Measurements from ENCODE around the gene CHD1L. TPM values are rescaled to one million over a fixed set of nuclear protein-coding genes. Genes with fewer than 3 reads are reported as not detected.
"Not testable (repeated sequence)": the region's sequence is repeated elsewhere in the genome, so short reads cannot be mapped to it uniquely, and the experiment has no call there.

Gene CHD1L
- total RNA-seq = 33.8 and 38.3 TPM in 2 replicates
- 11.0 and 12.3 TPM in 2 replicates for polyA plus RNA-seq
- 15.6 and 16.9 TPM in 2 replicates for polyA plus RNA-seq (2011; cell fraction: cytosol; rRNA removed)
- 38.9 and 56.2 TPM in 2 replicates for polyA plus RNA-seq (2011; cell fraction: nucleus; rRNA removed)
- 19.3 and 28.1 TPM in 2 replicates for polyA plus RNA-seq (2012)
- polyA minus RNA-seq = 14.0 and 15.8 TPM in 2 replicates
- polyA minus RNA-seq (2011; cell fraction: cytosol; rRNA and poly(A)+ RNA removed) = 16.8 TPM
- polyA minus RNA-seq (2011; cell fraction: nucleus; rRNA and poly(A)+ RNA removed) = 14.5 and 21.7 TPM in 2 replicates
- Bru-seq, nascent RNA = percentile 79 among the genes with signal in this experiment
- BruChase-seq, experiment 1, labeled RNA remaining after a 6-hour chase = percentile 72 among the genes with signal in this experiment
- BruChase-seq, experiment 2, labeled RNA remaining after a 2-hour chase = percentile 82 among the genes with signal in this experiment
- long read RNA-seq, transcript CHD1L-202 (23 exons, 2,967 nt) = major isoform, 86 of 140 reads
- long read RNA-seq, transcript CHD1L-203 (17 exons, 2,358 nt) = minor isoform, 5 of 140 reads
- long read RNA-seq, partial matches to known transcripts = 14 of 140 reads
- long read RNA-seq, other reads (novel, unspliced or antisense) = 32 of 140 reads

DNA sequence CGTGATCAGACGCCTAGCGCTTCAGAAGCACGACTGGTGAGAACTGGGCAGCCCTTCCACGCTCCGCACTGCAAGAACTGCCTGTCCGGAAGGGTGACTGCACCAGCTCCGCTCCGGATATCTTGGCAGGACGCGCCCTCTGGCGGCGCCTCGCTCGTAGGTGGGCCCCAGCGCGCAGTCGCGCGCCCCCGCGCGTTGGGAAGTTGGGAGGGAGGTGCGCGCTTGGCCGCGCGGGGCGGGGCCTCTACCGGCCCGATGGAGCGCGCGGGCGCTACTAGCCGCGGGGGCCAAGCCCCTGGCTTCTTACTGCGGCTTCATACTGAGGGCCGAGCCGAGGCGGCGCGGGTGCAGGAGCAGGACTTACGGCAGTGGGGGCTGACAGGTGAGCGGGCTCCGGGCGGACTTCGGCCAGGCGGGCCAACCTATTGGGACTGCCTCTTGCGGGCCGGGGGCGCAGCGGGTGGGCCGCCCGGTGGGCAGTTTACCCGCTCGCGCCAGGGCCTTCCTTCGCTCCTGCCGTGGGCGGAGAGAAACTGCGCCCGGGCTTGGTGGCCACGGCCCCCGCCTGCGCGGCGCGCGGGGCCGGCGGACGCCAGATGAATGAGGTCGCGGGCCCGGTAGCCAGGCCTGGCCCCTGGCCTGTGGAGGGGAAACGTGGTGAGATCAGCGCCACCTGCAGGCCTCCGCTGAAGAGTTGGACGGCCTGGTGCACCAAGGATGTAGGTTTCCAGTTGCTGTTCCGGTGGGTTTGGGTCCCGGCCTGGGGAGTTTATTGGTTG lies at the start of gene CHD1L:
TSS of gene CHD1L (plus strand) at position 236 of the 779 bp plus-strand sequence. CDS start at position 256, 20 bp downstream.
- H3K9me3 ChIP-seq (replicated peaks; ENCODE audit: control insufficient read depth, insufficient read depth, low read length) = no peaks in the 10 kb centered on the region
- no peaks in the 10 kb centered on the region for H3K9me1 ChIP-seq (replicated peaks; ENCODE audit: control insufficient read depth, extremely low read depth, insufficient read depth, low read length)
- peak within 1 kb of the TSS; percentile 50 to 97 (median 90) for H3K4me3 ChIP-seq (replicated peaks in 1 of 3; ENCODE audit: insufficient read depth in 1 of 3, low read depth in 1 of 3, low read length in 3 of 3)
- TF ChIP-seq, protein P1, sequence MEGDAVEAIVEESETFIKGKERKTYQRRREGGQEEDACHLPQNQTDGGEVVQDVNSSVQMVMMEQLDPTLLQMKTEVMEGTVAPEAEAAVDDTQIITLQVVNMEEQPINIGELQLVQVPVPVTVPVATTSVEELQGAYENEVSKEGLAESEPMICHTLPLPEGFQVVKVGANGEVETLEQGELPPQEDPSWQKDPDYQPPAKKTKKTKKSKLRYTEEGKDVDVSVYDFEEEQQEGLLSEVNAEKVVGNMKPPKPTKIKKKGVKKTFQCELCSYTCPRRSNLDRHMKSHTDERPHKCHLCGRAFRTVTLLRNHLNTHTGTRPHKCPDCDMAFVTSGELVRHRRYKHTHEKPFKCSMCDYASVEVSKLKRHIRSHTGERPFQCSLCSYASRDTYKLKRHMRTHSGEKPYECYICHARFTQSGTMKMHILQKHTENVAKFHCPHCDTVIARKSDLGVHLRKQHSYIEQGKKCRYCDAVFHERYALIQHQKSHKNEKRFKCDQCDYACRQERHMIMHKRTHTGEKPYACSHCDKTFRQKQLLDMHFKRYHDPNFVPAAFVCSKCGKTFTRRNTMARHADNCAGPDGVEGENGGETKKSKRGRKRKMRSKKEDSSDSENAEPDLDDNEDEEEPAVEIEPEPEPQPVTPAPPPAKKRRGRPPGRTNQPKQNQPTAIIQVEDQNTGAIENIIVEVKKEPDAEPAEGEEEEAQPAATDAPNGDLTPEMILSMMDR (IDR thresholded peaks at IDR 0.05; ENCODE audit: extremely low read depth in 1 of 2, insufficient read depth in 1 of 2, low read depth in 1 of 2, low read length in 2 of 2) = peak; percentile 96
- TF ChIP-seq POLR2AphosphoS5 (IDR thresholded peaks at IDR 0.05; ENCODE audit: insufficient read depth, low read depth, low read length) (peak; percentile 71), POLR2A (IDR thresholded peaks at IDR 0.05; ENCODE audit: low read depth, low read length) (peak; percentile 66), JUN (IDR thresholded peaks at IDR 0.05; ENCODE audit: borderline replicate concordance, insufficient read depth, insufficient read length, low read depth) (no peak), FOS (IDR thresholded peaks at IDR 0.05; ENCODE audit: borderline replicate concordance, insufficient read depth, low read length) (peak; percentile 30), EZH2 (IDR thresholded peaks at IDR 0.05; ENCODE audit: borderline replicate concordance, low read depth, low read length, severe bottlenecking) (no peak), MYC (IDR thresholded peaks at IDR 0.05; ENCODE audit: low read depth, low read length) (peak; percentile 84), GATA2 (IDR thresholded peaks at IDR 0.05; ENCODE audit: insufficient read depth, insufficient read length, low read depth, low read length) (peak; percentile 6)
- TF ChIP-seq, protein P2, sequence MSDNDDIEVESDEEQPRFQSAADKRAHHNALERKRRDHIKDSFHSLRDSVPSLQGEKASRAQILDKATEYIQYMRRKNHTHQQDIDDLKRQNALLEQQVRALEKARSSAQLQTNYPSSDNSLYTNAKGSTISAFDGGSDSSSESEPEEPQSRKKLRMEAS (IDR thresholded peaks at IDR 0.05; ENCODE audit: insufficient read depth, insufficient read length) = peak; percentile 34
- no peaks in the 10 kb centered on the region for H4K20me1 ChIP-seq (replicated peaks; ENCODE audit: control insufficient read depth, extremely low read depth, insufficient read depth, low read length)
- H2AFZ ChIP-seq (ENCODE audit: low read depth, low read length) = peak within 1 kb of the TSS; percentile 87
- FAIRE-seq (peak; percentile 90), DNase-seq (ENCODE audit: low read depth, low spot score) (peak; percentile 95)
- peaks cover 7% of the 10 kb centered on the region for H3K4me1 ChIP-seq (ENCODE audit: control insufficient read depth, extremely low read depth, insufficient read depth, low read length)
- dilution Hi-C loops (cut with MboI; ENCODE audit: extremely low pct_ligation_motif_present, low sequenced_read_pairs) = no loop called here
- H3K79me2 ChIP-seq (ENCODE audit: control insufficient read depth, insufficient read depth, low read length) = peaks cover 45% of the 10 kb centered on the region
- peaks cover 0 to 2% of the 10 kb centered on the region in 2 experiments for H3K27me3 ChIP-seq (ENCODE audit: control insufficient read depth in 2 of 2, insufficient read depth in 2 of 2, low read length in 2 of 2)
- H3K27ac ChIP-seq (ENCODE audit: insufficient read depth, low read depth, low read length) = peak within 1 kb of the TSS; percentile 50
- peak within 1 kb of the TSS; percentile 83 for H3K4me2 ChIP-seq (ENCODE audit: insufficient read depth, low read length)
- BruUV-seq (replicated peaks) = no TSS peak
- no peaks in the 10 kb centered on the region for H3K36me3 ChIP-seq (ENCODE audit: control insufficient read depth in 2 of 2, extremely low read depth in 1 of 2, insufficient read depth in 2 of 2, low read length in 2 of 2)
- ChIA-PET CTCF (interaction anchor here (0.6 to 3.4 kb wide), 30 partner anchors 8 to 299 kb away, joined by 3 to 63 read pairs (median 4); partner anchors contain the start of genes BCL9, FMO5 and PRKAB2), POLR2A (interaction anchor here (1.0 kb wide), 1 partner anchor 70 kb away, joined by 4 read pairs; no protein-coding TSS in a partner anchor)
- intact Hi-C loops (cut with micrococcal nuclease) = loop anchor here (1.0 to 2.0 kb wide), 5 partner anchors 17 to 158 kb away; partner anchors contain the start of genes FMO5 and PRKAB2
- peak within 1 kb of the TSS; percentile 72 for H3K9ac ChIP-seq (replicated peaks; ENCODE audit: extremely low read depth, insufficient read depth, low read length)

DNA sequence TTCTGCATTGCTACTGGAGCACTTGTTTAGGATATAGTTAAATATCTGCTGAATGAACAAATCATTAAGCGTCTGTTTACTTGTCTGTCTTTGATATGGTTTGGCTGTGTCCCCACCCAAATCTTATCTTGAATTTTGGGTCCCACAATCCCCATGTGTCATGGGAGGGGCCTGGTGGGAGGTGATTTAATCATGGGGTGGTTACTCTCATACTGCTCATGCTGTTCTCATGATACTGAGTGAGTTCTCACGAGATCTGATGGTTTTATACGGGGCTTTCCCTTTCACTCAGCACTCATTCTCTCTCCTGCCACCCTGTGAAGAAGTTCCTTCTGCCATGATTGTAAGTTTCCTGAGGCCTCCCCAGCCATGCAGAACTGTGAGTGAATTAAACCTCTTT lies 45.2 kb upstream of the CHD1L start:
- H3K27ac ChIP-seq (ENCODE audit: insufficient read depth, low read depth, low read length); H3K36me3 ChIP-seq (ENCODE audit: control insufficient read depth in 2 of 2, extremely low read depth in 1 of 2, insufficient read depth in 2 of 2, low read length in 2 of 2); H3K4me2 ChIP-seq (ENCODE audit: insufficient read depth, low read length); FAIRE-seq; H4K20me1 ChIP-seq (replicated peaks; ENCODE audit: control insufficient read depth, extremely low read depth, insufficient read depth, low read length); H2AFZ ChIP-seq (ENCODE audit: low read depth, low read length); H3K4me1 ChIP-seq (ENCODE audit: control insufficient read depth, extremely low read depth, insufficient read depth, low read length); H3K9me1 ChIP-seq (replicated peaks; ENCODE audit: control insufficient read depth, extremely low read depth, insufficient read depth, low read length); H3K79me2 ChIP-seq (ENCODE audit: control insufficient read depth, insufficient read depth, low read length); intact Hi-C loops (cut with micrococcal nuclease); BruUV-seq (replicated peaks); H3K9me3 ChIP-seq (replicated peaks; ENCODE audit: control insufficient read depth, insufficient read depth, low read length); H3K9ac ChIP-seq (replicated peaks; ENCODE audit: extremely low read depth, insufficient read depth, low read length); POLR2A ChIA-PET; DNase-seq (ENCODE audit: low read depth, low spot score); H3K4me3 ChIP-seq (replicated peaks in 1 of 3; ENCODE audit: insufficient read depth in 1 of 3, low read depth in 1 of 3, low read length in 3 of 3); dilution Hi-C loops (cut with MboI; ENCODE audit: extremely low pct_ligation_motif_present, low sequenced_read_pairs); H3K27me3 ChIP-seq (ENCODE audit: control insufficient read depth in 2 of 2, insufficient read depth in 2 of 2, low read length in 2 of 2): not testable (repeated sequence)
- CTCF ChIA-PET = interaction anchor here (1.5 kb wide), 1 partner anchor 10 kb away, joined by 4 read pairs; no protein-coding TSS in a partner anchor

Measured in endothelial cell of umbilical vein (primary cell).